Neural cell (in vitro differentiated cells): ENCODE results near the gene DAPK2. TPM values are rescaled to one million over a fixed set of nuclear protein-coding genes. Genes with fewer than 3 reads are reported as not detected.

Experiments used
- H2AFZ ChIP-seq: fragments of 200-600, 300-800 bp; sonication (generic), shearing (Covaris generic); 2 replicates; pipeline ENCODE4 v1.6.0; 2014; ENCODE audit warnings: low read depth, mild to moderate bottlenecking, antibody characterized with exemption, low read length, moderate library complexity
- H3F3A ChIP-seq: fragments of 200-600 bp; shearing (Covaris generic); 2 replicates; pipeline ENCODE4 v1.6.1; 2016; ENCODE audit warnings: mild to moderate bottlenecking, moderate library complexity, mixed read lengths, antibody characterized with exemption, low read length; ENCODE audit not compliant: insufficient read depth, poor library complexity, severe bottlenecking
- H3K27ac ChIP-seq: fragments of 200-600, 300-800 bp; sonication (generic), shearing (Covaris generic); 2 replicates; pipeline ENCODE4 v1.5.1; 2014; ENCODE audit warnings: mild to moderate bottlenecking, low read length, moderate library complexity
- H3K27me3 ChIP-seq: fragments of 300-800, 200-600 bp; sonication (generic), shearing (Covaris generic); 2 replicates; pipeline ENCODE4 v1.6.0; 2014; ENCODE audit warnings: mild to moderate bottlenecking, low read depth, low read length, moderate library complexity; ENCODE audit not compliant: insufficient read depth
- H3K36me3 ChIP-seq: fragments of 300-800, 200-600 bp; sonication (generic), shearing (Covaris generic); 2 replicates; pipeline ENCODE4 v1.5.1; 2014; ENCODE audit warnings: mild to moderate bottlenecking, antibody characterized with exemption, low read length, moderate library complexity; ENCODE audit not compliant: insufficient read depth
- H3K4me2 ChIP-seq: fragments of 300-800, 200-600 bp; sonication (generic), shearing (Covaris generic); 2 replicates; pipeline ENCODE4 v1.6.0; 2014; ENCODE audit warnings: mild to moderate bottlenecking, low read length
- H3K4me3 ChIP-seq: fragments of 300-800, 200-600 bp; sonication (generic), shearing (Covaris generic); 2 replicates; pipeline ENCODE4 v1.5.1; 2014; ENCODE audit warnings: mild to moderate bottlenecking, low read length, moderate library complexity
- H3K79me2 ChIP-seq: fragments of 200-600 bp; shearing (Covaris generic); replicated peaks from 2 replicates; pipeline ENCODE4 v1.6.0; 2014; ENCODE audit warnings: mild to moderate bottlenecking, low read length, moderate library complexity; ENCODE audit not compliant: insufficient read depth
- H3K9ac ChIP-seq: fragments of 300-800, 200-600 bp; sonication (generic), shearing (Covaris generic); 2 replicates; pipeline ENCODE4 v1.6.1; 2016; ENCODE audit warnings: mild to moderate bottlenecking, low read length, mixed read lengths
- H3K9me2 ChIP-seq: fragments of 200-600 bp; shearing (Covaris generic); 2 replicates; pipeline ENCODE4 v1.6.1; 2016; ENCODE audit warnings: mild to moderate bottlenecking, low read length, mixed read lengths; ENCODE audit not compliant: insufficient read depth
- H3K9me3 ChIP-seq: fragments of 200-600, 300-800 bp; sonication (generic), shearing (Covaris generic); 2 replicates; pipeline ENCODE4 v1.6.1; 2016; ENCODE audit warnings: mild to moderate bottlenecking, mixed run types, low read length, moderate library complexity, mixed read lengths
- H4K20me1 ChIP-seq: fragments of 200-600 bp; shearing (Covaris generic); 2 replicates; pipeline ENCODE4 v1.6.1; 2016; ENCODE audit warnings: mild to moderate bottlenecking, mixed run types; ENCODE audit not compliant: insufficient read depth
- CTCF ChIP-seq: fragments of 450-650 bp; IDR thresholded peaks from 2 replicates; pipeline ENCODE4 v1.5.1; 2014; ENCODE audit warnings: antibody characterized with exemption, mild to moderate bottlenecking, moderate library complexity; ENCODE audit not compliant: poor library complexity, severe bottlenecking
- EP300 ChIP-seq: fragments of 450-650 bp; conservative IDR thresholded peaks from 2 replicates; pipeline ENCODE4 v1.6.1; 2014; ENCODE audit warnings: antibody characterized with exemption, mild to moderate bottlenecking, moderate library complexity; ENCODE audit not compliant: poor library complexity, severe bottlenecking
- EZH2 ChIP-seq: fragments of 200-600, 300-800 bp; shearing (Covaris generic), sonication (generic); IDR thresholded peaks from 2 replicates; pipeline ENCODE4 v1.6.1; 2014; ENCODE audit warnings: antibody characterized with exemption, low read length, borderline replicate concordance, mild to moderate bottlenecking; ENCODE audit not compliant: insufficient read depth, poor library complexity, severe bottlenecking
- MXI1 ChIP-seq: fragments of 450-650 bp; conservative IDR thresholded peaks from 2 replicates; pipeline ENCODE4 v1.6.1; 2014; ENCODE audit warnings: antibody characterized with exemption, mild to moderate bottlenecking; ENCODE audit not compliant: poor library complexity, severe bottlenecking
- POLR2AphosphoS5 ChIP-seq: IDR thresholded peaks from 2 replicates; pipeline ENCODE4 v1.6.1; 2012
- RAD21 ChIP-seq: fragments of 450-650 bp; conservative IDR thresholded peaks from 2 replicates; pipeline ENCODE4 v1.6.1; 2014; ENCODE audit warnings: antibody characterized with exemption, mild to moderate bottlenecking, moderate library complexity
- REST ChIP-seq: IDR thresholded peaks from 2 replicates; pipeline ENCODE4 v1.6.1; 2012; ENCODE audit warnings: borderline replicate concordance
- SMC3 ChIP-seq: fragments of 450-650 bp; conservative IDR thresholded peaks from 2 replicates; pipeline ENCODE4 v1.6.1; 2014; ENCODE audit warnings: antibody characterized with exemption, mild to moderate bottlenecking, moderate library complexity; ENCODE audit not compliant: poor library complexity
- TAF1 ChIP-seq: IDR thresholded peaks from 2 replicates; pipeline ENCODE4 v1.6.1; 2012; ENCODE audit warnings: low read depth
- polyA plus RNA-seq: library from polyadenylated mRNA; depleted of rRNA; stranded (reverse); fragments of >200 nt; gene quantifications from 2 replicates; pipeline ENCODE4 v1.2.3, GENCODE V29; 2014

Gene DAPK2
- polyA plus RNA-seq, 1 donor from 2014 or later: 0.78 TPM

GRCh38 chr15:63970621-63971426 lies 75.5 kb downstream of the DAPK2 start:
- no peak overlapping the region for H3K27ac ChIP-seq
- no peaks in the 10 kb centered on the region for H3K79me2 ChIP-seq
- H3K9me3 ChIP-seq: no peaks in the 10 kb centered on the region
- H2AFZ ChIP-seq: no peak overlapping the region
- H3F3A ChIP-seq: no peaks in the 10 kb centered on the region
- H3K9ac ChIP-seq: no peak overlapping the region
- H3K4me2 ChIP-seq: no peak overlapping the region
- no peak for TF ChIP-seq POLR2AphosphoS5
- no peak for TF ChIP-seq TAF1
- TF ChIP-seq SMC3: no peak
- TF ChIP-seq CTCF: no peak
- TF ChIP-seq MXI1: no peak
- TF ChIP-seq REST: no peak
- TF ChIP-seq EP300: no peak
- TF ChIP-seq EZH2: no peak
- TF ChIP-seq RAD21: no peak
- H4K20me1 ChIP-seq: no peaks in the 10 kb centered on the region
- no peaks in the 10 kb centered on the region for H3K36me3 ChIP-seq
- no peak overlapping the region for H3K4me3 ChIP-seq
- H3K27me3 ChIP-seq: no peaks in the 10 kb centered on the region
- no peaks in the 10 kb centered on the region for H3K9me2 ChIP-seq

GRCh38 chr15:63969652-63970421 lies 76.4 kb downstream of the DAPK2 start:
- Histone ChIP-seq H3F3A (no peaks in the 10 kb centered on the region), H3K4me3 (no peak overlapping the region), H4K20me1 (no peaks in the 10 kb centered on the region), H3K27ac (no peak overlapping the region), H3K27me3 (no peaks in the 10 kb centered on the region), H2AFZ (no peak overlapping the region), H3K9me2 (no peaks in the 10 kb centered on the region), H3K9ac (no peak overlapping the region), H3K36me3 (no peaks in the 10 kb centered on the region), H3K9me3 (peaks cover 3% of the 10 kb centered on the region), H3K79me2 (no peaks in the 10 kb centered on the region), H3K4me2 (no peak overlapping the region)
- TF ChIP-seq CTCF (no peak), MXI1 (no peak), TAF1 (no peak), EZH2 (no peak), POLR2AphosphoS5 (no peak), RAD21 (no peak), SMC3 (no peak), EP300 (no peak), REST (no peak)
